HL-60 (cell line): ENCODE measurements around the gene CAPN8.

Experiments
- DNase-seq, 2 experiments: peaks; one replicate each; pipeline ENCODE4 v3.0.0-alpha.2; 2010 to 2020; ENCODE audit warnings: low read depth in 1 of 2, low spot score in 1 of 2
- H3K27ac ChIP-seq: fragments of 250-450 bp; sonication (Bioruptor Pico); replicated peaks from 2 replicates; pipeline ENCODE4 v1.5.1; 2020; ENCODE audit warnings: mild to moderate bottlenecking, moderate library complexity
- H3K27me3 ChIP-seq: fragments of 250-450 bp; sonication (Bioruptor Pico); 2 replicates; pipeline ENCODE4 v1.5.1; 2021; ENCODE audit warnings: mild to moderate bottlenecking, moderate library complexity; ENCODE audit not compliant: insufficient read depth, poor library complexity, severe bottlenecking
- H3K4me3 ChIP-seq: replicated peaks from 2 replicates; pipeline ENCODE4 v1.5.1; 2011; ENCODE audit warnings: mild to moderate bottlenecking, control low read depth, low read length; ENCODE audit not compliant: insufficient read depth
- GABPA ChIP-seq: IDR thresholded peaks from 2 replicates; pipeline ENCODE4 v1.6.1; 2012; ENCODE audit warnings: low read depth
- POLR2AphosphoS5 ChIP-seq: IDR thresholded peaks from 2 replicates; pipeline ENCODE4 v1.6.1; 2012; ENCODE audit warnings: low read depth
- REST ChIP-seq: IDR thresholded peaks from 2 replicates; pipeline ENCODE4 v1.6.1; 2012; ENCODE audit warnings: low read depth; ENCODE audit not compliant: insufficient replicate concordance
- SPI1 ChIP-seq: IDR thresholded peaks from 2 replicates; pipeline ENCODE4 v1.6.1; 2012; ENCODE audit warnings: low read depth, mild to moderate bottlenecking, borderline replicate concordance
- TF ChIP-seq, protein P1 (sequence below): IDR thresholded peaks from one replicate; pipeline ENCODE4 v1.5.1; 2011; ENCODE audit warnings: low read length, control low read depth, inconsistent platforms; ENCODE audit not compliant: insufficient read depth

Gene CAPN8

GRCh38 chr1:223683586-223684487 is 18.3 kb upstream of the CAPN8 start:
- Histone ChIP-seq H3K27me3 (peaks cover 13% of the 10 kb centered on the region), H3K4me3 (no peak overlapping the region), H3K27ac (no peak overlapping the region)
- TF ChIP-seq SPI1, result no peak
- TF ChIP-seq, protein P1, sequence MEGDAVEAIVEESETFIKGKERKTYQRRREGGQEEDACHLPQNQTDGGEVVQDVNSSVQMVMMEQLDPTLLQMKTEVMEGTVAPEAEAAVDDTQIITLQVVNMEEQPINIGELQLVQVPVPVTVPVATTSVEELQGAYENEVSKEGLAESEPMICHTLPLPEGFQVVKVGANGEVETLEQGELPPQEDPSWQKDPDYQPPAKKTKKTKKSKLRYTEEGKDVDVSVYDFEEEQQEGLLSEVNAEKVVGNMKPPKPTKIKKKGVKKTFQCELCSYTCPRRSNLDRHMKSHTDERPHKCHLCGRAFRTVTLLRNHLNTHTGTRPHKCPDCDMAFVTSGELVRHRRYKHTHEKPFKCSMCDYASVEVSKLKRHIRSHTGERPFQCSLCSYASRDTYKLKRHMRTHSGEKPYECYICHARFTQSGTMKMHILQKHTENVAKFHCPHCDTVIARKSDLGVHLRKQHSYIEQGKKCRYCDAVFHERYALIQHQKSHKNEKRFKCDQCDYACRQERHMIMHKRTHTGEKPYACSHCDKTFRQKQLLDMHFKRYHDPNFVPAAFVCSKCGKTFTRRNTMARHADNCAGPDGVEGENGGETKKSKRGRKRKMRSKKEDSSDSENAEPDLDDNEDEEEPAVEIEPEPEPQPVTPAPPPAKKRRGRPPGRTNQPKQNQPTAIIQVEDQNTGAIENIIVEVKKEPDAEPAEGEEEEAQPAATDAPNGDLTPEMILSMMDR, result peak; percentile 29
- peak in 1 of 2 experiments; percentile 45 for DNase-seq

DNA sequence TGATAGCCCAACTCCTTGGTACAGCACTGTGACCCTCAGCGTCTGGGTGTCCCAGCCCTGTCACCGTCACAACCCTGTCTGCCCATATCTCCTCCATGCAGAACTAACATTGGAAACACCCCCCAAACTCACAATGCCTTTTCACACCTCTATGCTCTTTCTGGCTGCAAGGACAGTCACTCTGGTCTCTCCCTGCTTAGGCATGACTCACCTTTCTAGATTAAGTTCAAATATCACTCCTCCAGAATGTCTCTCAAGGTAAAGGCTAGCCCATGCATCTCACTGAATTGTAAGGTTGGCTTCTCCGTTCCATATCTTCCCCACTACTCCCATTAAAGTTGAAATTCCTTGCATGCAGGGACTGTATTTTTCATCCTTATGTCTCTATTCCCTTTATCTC is 17.0 kb upstream of the CAPN8 start:
- H3K4me3 ChIP-seq, result no peak overlapping the region
- H3K27ac ChIP-seq, result no peak overlapping the region
- H3K27me3 ChIP-seq, result peaks cover 11% of the 10 kb centered on the region
- TF ChIP-seq SPI1 (no peak), REST (no peak), GABPA (no peak), POLR2AphosphoS5 (no peak)
- TF ChIP-seq, protein P1, result no peak
- DNase-seq, result no peak

DNA sequence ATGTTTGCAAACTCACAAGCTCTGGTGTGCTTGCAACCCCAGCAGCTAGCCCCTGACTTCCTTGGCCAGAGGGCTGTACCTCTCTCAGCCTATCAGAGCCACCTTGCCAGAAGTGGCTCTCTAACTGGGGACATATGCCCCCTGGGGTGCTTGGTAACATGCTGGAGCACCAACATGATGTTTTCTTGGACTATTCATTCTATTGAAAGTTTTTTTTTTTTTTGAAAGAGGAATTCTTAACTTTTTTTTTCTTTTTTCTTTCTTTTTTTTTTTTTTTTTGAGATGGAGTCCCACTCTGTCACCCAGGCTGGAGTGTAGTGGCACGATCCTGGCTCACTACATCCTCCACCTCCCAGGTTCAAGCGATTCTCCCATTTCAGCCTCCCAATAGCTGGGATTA is 14.7 kb upstream of the CAPN8 start:
- Histone ChIP-seq H3K27me3 (peaks cover 11% of the 10 kb centered on the region), H3K27ac (no peak overlapping the region), H3K4me3 (no peak overlapping the region)
- TF ChIP-seq POLR2AphosphoS5, result no peak
- TF ChIP-seq REST, result no peak
- no peak for TF ChIP-seq GABPA
- TF ChIP-seq, protein P1, result no peak
- no peak for TF ChIP-seq SPI1
- no peak for DNase-seq

DNA sequence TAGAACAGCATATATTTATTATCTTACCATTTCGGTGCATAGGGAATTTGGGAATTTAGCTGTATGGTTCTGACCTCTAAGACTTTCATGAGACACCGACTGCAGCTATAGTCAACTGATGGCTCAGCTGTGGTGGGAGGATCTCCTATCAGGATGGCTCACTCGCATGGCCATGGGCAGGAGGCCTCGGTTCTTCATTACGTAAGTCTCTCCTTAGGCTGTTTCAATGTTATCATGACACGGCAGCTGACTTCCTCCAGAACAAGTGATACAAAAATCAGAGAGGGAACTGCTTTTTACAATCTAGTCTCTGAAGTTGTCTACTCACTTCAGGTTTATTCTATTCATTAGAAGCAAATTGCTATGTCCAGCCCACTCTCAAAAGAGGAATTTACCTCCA is 13.3 kb upstream of the CAPN8 start:
- Histone ChIP-seq H3K4me3 (no peak overlapping the region), H3K27me3 (peaks cover 7% of the 10 kb centered on the region), H3K27ac (no peak overlapping the region)
- peak; percentile 42 to 64 for DNase-seq
- peak; percentile 15; the same call in 1 of the 2 replicates for TF ChIP-seq SPI1
- no peak for TF ChIP-seq GABPA
